ENCODE measurements around the gene CLDN10.

CLDN10 gene

GRCh38 chr13:95552539-95553441, at the start of gene CLDN10:
Gene CLDN10 (plus strand): TSS chr13:95552720. CDS start chr13:95552754, 34 bp downstream.
- H3K4me3 ChIP-seq (ENCODE audit: low read depth, low read length), result no peak within 1 kb of the TSS
- no peak for DNase-seq (ENCODE audit: low read depth)
- TF ChIP-seq CTCF (IDR thresholded peaks at IDR 0.05; ENCODE audit: insufficient read depth, low read depth, low read length, missing control alignments), result peak; percentile 11

- H3K4me3 ChIP-seq (ENCODE audit: low read depth, low read length), result no peak overlapping the region
- peak; percentile 24 for DNase-seq (ENCODE audit: low read depth)
- TF ChIP-seq CTCF (IDR thresholded peaks at IDR 0.05; ENCODE audit: insufficient read depth, low read depth, low read length, missing control alignments), result no peak
Measured at GRCh38 chr13:95503662-95504061, 48.9 kb upstream of the CLDN10 start.

- TF ChIP-seq CTCF (IDR thresholded peaks at IDR 0.05; ENCODE audit: insufficient read depth, low read depth, low read length, missing control alignments), result no peak
- no peak overlapping the region for H3K4me3 ChIP-seq (ENCODE audit: low read depth, low read length)
- no peak for DNase-seq (ENCODE audit: low read depth)
Measured at GRCh38 chr13:95505265-95505664, 47.3 kb upstream of the CLDN10 start.

GRCh38 chr13:95505986-95506385, 46.5 kb upstream of the CLDN10 start:
- no peak overlapping the region for H3K4me3 ChIP-seq (ENCODE audit: low read depth, low read length)
- no peak for DNase-seq (ENCODE audit: low read depth)
- no peak for TF ChIP-seq CTCF (IDR thresholded peaks at IDR 0.05; ENCODE audit: insufficient read depth, low read depth, low read length, missing control alignments)

GRCh38 chr13:95507991-95508390, 44.5 kb upstream of the CLDN10 start:
- no peak overlapping the region for H3K4me3 ChIP-seq (ENCODE audit: low read depth, low read length)
- no peak for DNase-seq (ENCODE audit: low read depth)
- TF ChIP-seq CTCF (IDR thresholded peaks at IDR 0.05; ENCODE audit: insufficient read depth, low read depth, low read length, missing control alignments), result no peak

GRCh38 chr13:95508996-95509395, 43.5 kb upstream of the CLDN10 start:
- TF ChIP-seq CTCF (IDR thresholded peaks at IDR 0.05; ENCODE audit: insufficient read depth, low read depth, low read length, missing control alignments), result no peak
- no peak for DNase-seq (ENCODE audit: low read depth)
- no peak overlapping the region for H3K4me3 ChIP-seq (ENCODE audit: low read depth, low read length)

Data from GM12865 (cell line).